ENCODE measurements around the gene LAMA2.

DNA sequence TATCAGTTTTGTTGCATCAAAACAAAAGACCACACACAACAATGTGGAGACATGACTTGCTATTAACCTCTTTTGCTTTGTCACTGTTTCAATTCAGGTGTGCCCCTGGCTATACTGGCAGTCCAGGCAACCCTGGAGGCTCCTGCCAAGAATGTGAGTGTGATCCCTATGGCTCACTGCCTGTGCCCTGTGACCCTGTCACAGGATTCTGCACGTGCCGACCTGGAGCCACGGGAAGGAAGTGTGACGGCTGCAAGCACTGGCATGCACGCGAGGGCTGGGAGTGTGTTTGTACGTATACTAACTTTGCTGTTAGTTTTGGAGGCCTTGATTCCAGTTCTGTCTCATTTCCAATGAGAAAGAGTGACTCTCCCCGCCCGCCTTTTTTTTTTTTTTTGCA lies 470.1 kb downstream of the LAMA2 start:
- TF ChIP-seq, protein P1, sequence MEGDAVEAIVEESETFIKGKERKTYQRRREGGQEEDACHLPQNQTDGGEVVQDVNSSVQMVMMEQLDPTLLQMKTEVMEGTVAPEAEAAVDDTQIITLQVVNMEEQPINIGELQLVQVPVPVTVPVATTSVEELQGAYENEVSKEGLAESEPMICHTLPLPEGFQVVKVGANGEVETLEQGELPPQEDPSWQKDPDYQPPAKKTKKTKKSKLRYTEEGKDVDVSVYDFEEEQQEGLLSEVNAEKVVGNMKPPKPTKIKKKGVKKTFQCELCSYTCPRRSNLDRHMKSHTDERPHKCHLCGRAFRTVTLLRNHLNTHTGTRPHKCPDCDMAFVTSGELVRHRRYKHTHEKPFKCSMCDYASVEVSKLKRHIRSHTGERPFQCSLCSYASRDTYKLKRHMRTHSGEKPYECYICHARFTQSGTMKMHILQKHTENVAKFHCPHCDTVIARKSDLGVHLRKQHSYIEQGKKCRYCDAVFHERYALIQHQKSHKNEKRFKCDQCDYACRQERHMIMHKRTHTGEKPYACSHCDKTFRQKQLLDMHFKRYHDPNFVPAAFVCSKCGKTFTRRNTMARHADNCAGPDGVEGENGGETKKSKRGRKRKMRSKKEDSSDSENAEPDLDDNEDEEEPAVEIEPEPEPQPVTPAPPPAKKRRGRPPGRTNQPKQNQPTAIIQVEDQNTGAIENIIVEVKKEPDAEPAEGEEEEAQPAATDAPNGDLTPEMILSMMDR (IDR thresholded peaks at IDR 0.05; ENCODE audit: low read length): no peak
- no peak for TF ChIP-seq EZH2phosphoT487 (IDR thresholded peaks at IDR 0.05; ENCODE audit: low read length)
- TF ChIP-seq EZH2 (optimal IDR thresholded peaks at IDR 0.05; ENCODE audit: low read depth, low read length): no peak
